ENCODE results near the gene DAB1.

DNA sequence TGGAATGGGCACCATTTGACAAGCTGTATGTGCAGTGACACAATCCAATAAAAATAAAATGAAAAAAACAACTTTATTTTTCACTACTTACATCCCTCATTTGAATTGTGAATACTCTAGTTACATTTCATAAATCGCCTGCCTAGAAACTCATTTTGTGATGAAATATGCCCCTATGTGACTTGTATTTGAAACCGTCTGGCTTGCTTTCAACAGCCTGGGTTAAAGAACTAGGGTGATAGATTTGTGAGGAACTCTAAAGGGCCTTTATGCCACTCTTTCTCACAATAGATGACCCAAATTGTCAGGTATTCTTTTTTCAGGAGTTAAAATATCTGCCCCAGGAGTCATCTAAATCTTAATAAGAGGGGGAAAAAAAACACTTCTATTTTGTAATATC, 137.9 kb downstream of the DAB1 start:
- TF ChIP-seq CTCF (IDR thresholded peaks at IDR 0.05) (no peak), EP300 (IDR thresholded peaks at IDR 0.05) (no peak), POLR2A (IDR thresholded peaks at IDR 0.05) (no peak), POLR2AphosphoS5 (IDR thresholded peaks at IDR 0.05) (no peak)

Measured in upper lobe of left lung (tissue), 4 donors.